Kidney (tissue), 14 donors: ENCODE data around the gene HAUS1. TPM values are rescaled to one million over a fixed set of nuclear protein-coding genes. Genes with fewer than 3 reads are reported as not detected.

Source experiments
- DNase-seq, 5 donors: peaks; one replicate each; pipeline ENCODE4 v3.0.0-alpha.2; 2013 to 2020
- FAIRE-seq: peaks from 2 replicates; lab custom pipeline; 2012; peaks lifted over from hg19 to GRCh38; lab: Jason Lieb, UNC
- H3K27ac ChIP-seq, 2 donors: one replicate each; pipeline ENCODE4 v1.7.0; 2013; ENCODE audit warnings: low read depth in 2 of 2, low read length in 2 of 2, inconsistent platforms in 1 of 2
- H3K27me3 ChIP-seq: one replicate; pipeline ENCODE4 v1.7.1; 2013; ENCODE audit warnings: low read length, inconsistent platforms; ENCODE audit not compliant: control insufficient read depth, insufficient read depth
- H3K36me3 ChIP-seq, 3 donors: one replicate each; pipeline versions ENCODE4 v1.7.0 to v1.7.1; 2013; ENCODE audit warnings: low read length in 3 of 3, control low read depth in 1 of 3, inconsistent platforms in 1 of 3; ENCODE audit not compliant: insufficient read depth in 3 of 3, control insufficient read depth in 2 of 3
- H3K4me1 ChIP-seq, 3 donors: one replicate each; pipeline versions ENCODE4 v1.7.0 to v1.7.1; 2013; ENCODE audit warnings: low read length in 3 of 3, inconsistent platforms in 1 of 3, low read depth in 1 of 3; ENCODE audit not compliant: control insufficient read depth in 2 of 3, insufficient read depth in 2 of 3
- H3K4me3 ChIP-seq, 3 donors: one replicate each; pipeline versions ENCODE4 v1.7.0 to v1.8.1; 2013; ENCODE audit warnings: low read length in 3 of 3, control low read depth in 1 of 3, inconsistent platforms in 1 of 3
- H3K9ac ChIP-seq, 3 donors: one replicate each; pipeline versions ENCODE4 v1.7.0 to v1.7.1; 2013; ENCODE audit warnings: low read length in 3 of 3, control low read depth in 1 of 3, inconsistent platforms in 1 of 3
- H3K9me3 ChIP-seq, 3 donors: one replicate each; pipeline versions ENCODE4 v1.7.0 to v1.7.1; 2013; ENCODE audit warnings: low read length in 3 of 3, control low read depth in 1 of 3, inconsistent platforms in 1 of 3; ENCODE audit not compliant: control insufficient read depth in 2 of 3, insufficient read depth in 1 of 3
- CTCF ChIP-seq: IDR thresholded peaks from 3 replicates; pipeline ENCODE4 v1.5.1; 2012; ENCODE audit warnings: mild to moderate bottlenecking, moderate library complexity, borderline replicate concordance; ENCODE audit not compliant: insufficient read depth; ENCODE audit errors: extremely low read depth
- intact Hi-C: fragments of 100-400 bp; cut with DNase I; formaldehyde crosslinking; loops from one replicate; pipeline ENCODE4 v1.11.1; 2022
- polyA plus RNA-seq: library from polyadenylated mRNA; stranded (reverse); fragments of 350-450 nt; fragmentation: Illumina TruSeq; extraction: RNeasy Lipid Tissue Mini Kit (QIAGEN cat#74804); gene quantifications from one replicate; pipeline ENCODE4 v1.2.3, GENCODE V29; 2014; ENCODE audit warnings: low read depth, low replicate concordance; ENCODE audit not compliant: insufficient read depth
- total RNA-seq: library from RNA; stranded (reverse); fragmentation: NEBNext Ultra II Directional; extraction: Animal tissue kit (Norgen Biotek cat#: 25700); gene quantifications from one replicate; pipeline ENCODE4 v1.2.1, GENCODE V29; 2021
- donor health status: control.
- donor health status: control.
- donor health status: control.
- donor health status: control.
- donor health status: control.
- donor health status: DM: yes; HTN: yes; CAD: no.
- donor health status: Normal renal cell carcinoma (clear cell type).

Gene HAUS1
- total and polyA plus RNA-seq, 2 donors from 2014 or later: 18.6 to 22.2 TPM

DNA sequence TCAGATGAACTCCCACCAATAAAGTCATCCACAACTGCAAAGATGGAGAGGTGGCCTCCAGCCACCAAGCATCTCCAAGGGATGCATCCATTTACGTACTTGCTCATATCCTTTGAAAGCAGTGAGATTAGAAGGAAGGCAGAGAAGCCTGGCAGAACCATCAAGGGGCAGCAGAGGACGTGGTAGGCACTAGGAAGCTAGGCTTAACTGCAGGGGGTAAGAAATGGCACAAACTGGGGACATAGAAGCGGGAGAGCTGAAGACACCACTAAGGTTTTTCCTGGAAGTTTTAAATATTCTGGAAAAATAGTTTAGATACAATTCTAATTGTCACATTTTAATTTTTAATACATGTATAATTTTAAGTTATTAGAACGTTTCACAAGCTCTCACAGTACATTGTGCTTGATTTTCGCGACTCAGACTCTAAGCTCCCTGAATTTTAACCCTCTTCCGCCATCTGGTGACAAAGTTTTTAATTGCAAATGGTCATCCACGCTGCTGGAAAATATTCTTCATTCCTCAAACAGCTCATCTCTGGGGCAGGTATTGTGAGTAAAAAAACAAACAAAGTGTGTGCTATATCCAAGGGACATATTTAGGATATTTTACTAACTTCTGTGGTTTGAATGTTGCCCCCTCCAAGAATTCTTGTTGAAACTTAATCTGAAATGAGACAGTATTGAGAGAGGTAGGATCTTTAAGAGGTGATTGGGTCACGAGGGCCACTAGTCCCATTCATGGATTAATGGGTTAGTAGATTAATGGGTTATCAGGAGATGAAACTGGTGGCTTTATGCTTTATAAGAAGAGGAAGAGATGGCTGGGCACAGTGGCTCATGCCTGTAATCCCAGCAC is 30.5 kb upstream of the HAUS1 start:
- Histone ChIP-seq H3K9ac (no peak overlapping the region), H3K27me3 (no peaks in the 10 kb centered on the region), H3K9me3 (no peaks in the 10 kb centered on the region), H3K4me1 (peaks cover 0 to 13% (median 4%) of the 10 kb centered on the region in 3 donors), H3K4me3 (no peak overlapping the region), H3K27ac (no peak overlapping the region), H3K36me3 (peaks cover 0 to 6% (median 0%) of the 10 kb centered on the region in 3 donors)
- DNase-seq (peak in 3 of 5 donors; percentile 52 to 87 (median 85)), FAIRE-seq (peak; percentile 98)
- peak; percentile 63 for TF ChIP-seq CTCF
- intact Hi-C loops: no loop called here

GRCh38 chr18:46079336-46079735 is 24.8 kb upstream of the HAUS1 start:
- Histone ChIP-seq H3K9ac (no peak overlapping the region), H3K27ac (no peak overlapping the region), H3K9me3 (no peaks in the 10 kb centered on the region), H3K36me3 (peaks cover 0 to 22% (median 6%) of the 10 kb centered on the region in 3 donors), H3K4me1 (no peaks in the 10 kb centered on the region), H3K4me3 (no peak overlapping the region), H3K27me3 (no peaks in the 10 kb centered on the region)
- FAIRE-seq: no peak
- intact Hi-C loops: no loop called here
- DNase-seq: no peak
- TF ChIP-seq CTCF: no peak

DNA sequence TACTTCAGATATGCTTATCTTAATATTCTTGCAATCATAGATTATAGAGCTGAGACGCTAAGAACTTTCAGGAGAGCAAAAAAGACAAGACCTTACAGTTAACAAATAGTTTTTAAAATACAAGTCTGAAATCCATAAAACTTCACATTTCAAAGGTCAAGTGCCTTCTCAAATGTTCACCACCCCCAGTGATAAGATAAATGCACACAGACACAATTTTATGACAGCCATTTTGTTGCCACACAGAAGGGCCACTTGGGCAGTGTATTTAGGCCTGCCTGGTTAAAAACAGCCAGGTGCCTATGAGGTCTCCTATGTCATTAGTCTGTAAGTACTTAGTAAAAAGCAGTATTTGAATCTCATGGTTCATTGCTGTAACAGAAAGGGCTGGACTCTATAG is 24.0 kb upstream of the HAUS1 start:
- no peak for TF ChIP-seq CTCF
- Histone ChIP-seq H3K27me3 (no peaks in the 10 kb centered on the region), H3K36me3 (peaks cover 0 to 29% (median 6%) of the 10 kb centered on the region in 3 donors), H3K4me3 (no peak overlapping the region), H3K9me3 (no peaks in the 10 kb centered on the region), H3K4me1 (no peaks in the 10 kb centered on the region), H3K9ac (no peak overlapping the region), H3K27ac (no peak overlapping the region)
- intact Hi-C loops: no loop called here
- DNase-seq (no peak), FAIRE-seq (no peak)
